Measurements from ENCODE around the gene ZNF236. TPM values are rescaled to one million over a fixed set of nuclear protein-coding genes. Genes with fewer than 3 reads are reported as not detected.

The ZNF236 gene
- total RNA-seq, 1 donor from 2014 or later = 32.5 TPM

DNA sequence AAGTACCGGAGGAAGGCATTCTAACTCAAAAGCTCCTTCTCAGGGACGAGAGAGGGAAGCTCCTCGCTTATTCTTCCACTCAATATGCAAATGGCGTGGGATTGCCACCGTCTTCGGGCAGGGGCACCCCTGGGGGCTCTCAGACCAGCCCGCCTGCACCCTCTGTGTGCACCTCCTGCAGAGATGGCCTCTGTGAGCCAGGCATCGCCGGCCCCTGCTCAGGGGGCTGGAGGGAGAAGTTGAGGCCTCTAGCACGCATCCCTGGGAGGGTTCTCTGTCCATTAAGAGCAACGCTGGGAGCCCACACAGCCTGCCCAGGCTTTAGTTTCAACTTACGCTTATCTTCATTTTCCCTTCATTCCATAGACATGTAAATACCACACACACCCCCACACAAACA lies 184.9 kb downstream of the ZNF236 start:
- peaks cover 11% of the 10 kb centered on the region for H3K4me1 Mint-ChIP-seq
- TF ChIP-seq, protein P1, sequence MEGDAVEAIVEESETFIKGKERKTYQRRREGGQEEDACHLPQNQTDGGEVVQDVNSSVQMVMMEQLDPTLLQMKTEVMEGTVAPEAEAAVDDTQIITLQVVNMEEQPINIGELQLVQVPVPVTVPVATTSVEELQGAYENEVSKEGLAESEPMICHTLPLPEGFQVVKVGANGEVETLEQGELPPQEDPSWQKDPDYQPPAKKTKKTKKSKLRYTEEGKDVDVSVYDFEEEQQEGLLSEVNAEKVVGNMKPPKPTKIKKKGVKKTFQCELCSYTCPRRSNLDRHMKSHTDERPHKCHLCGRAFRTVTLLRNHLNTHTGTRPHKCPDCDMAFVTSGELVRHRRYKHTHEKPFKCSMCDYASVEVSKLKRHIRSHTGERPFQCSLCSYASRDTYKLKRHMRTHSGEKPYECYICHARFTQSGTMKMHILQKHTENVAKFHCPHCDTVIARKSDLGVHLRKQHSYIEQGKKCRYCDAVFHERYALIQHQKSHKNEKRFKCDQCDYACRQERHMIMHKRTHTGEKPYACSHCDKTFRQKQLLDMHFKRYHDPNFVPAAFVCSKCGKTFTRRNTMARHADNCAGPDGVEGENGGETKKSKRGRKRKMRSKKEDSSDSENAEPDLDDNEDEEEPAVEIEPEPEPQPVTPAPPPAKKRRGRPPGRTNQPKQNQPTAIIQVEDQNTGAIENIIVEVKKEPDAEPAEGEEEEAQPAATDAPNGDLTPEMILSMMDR (IDR thresholded peaks at IDR 0.05; ENCODE audit: unreplicated experiment) = no peak
- H3K9me3 Mint-ChIP-seq = no peaks in the 10 kb centered on the region
- H3K36me3 Mint-ChIP-seq = no peaks in the 10 kb centered on the region
- H3K27me3 Mint-ChIP-seq (ENCODE audit: low read depth) = peaks cover 14% of the 10 kb centered on the region
- H3K27ac Mint-ChIP-seq = no peak overlapping the region
- DNase-seq (ENCODE audit: low spot score in 2 of 2, unreplicated experiment in 2 of 2) = no peak
- H3K4me3 Mint-ChIP-seq = no peak overlapping the region

DNA sequence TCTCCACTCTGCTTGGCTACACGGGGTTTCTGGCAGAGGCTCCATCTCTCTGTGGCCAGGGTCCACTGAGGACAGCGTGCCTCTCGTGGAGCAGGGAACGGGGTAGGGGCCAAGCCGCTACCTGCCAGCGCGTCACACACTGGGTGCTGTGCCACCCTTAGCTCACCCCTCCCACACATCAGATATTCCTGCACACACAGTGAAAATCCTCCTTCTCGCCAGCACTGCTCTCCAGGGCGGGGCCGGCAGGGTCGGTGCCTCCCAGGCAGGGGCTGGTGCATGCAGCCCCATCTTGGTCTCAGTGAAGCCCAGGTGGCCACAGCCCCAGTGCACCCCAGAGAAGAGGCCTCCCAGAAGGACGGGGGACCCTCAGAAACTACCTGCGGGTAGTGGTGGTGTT lies 185.6 kb downstream of the ZNF236 start:
- Mint-ChIP-seq H3K9me3 (no peaks in the 10 kb centered on the region), H3K4me3 (no peak overlapping the region), H3K27ac (no peak overlapping the region), H3K4me1 (peaks cover 11% of the 10 kb centered on the region), H3K36me3 (no peaks in the 10 kb centered on the region), H3K27me3 (ENCODE audit: low read depth) (peaks cover 14% of the 10 kb centered on the region)
- no peak for DNase-seq (ENCODE audit: low spot score in 2 of 2, unreplicated experiment in 2 of 2)
- TF ChIP-seq, protein P1 (IDR thresholded peaks at IDR 0.05; ENCODE audit: unreplicated experiment) = no peak

DNA sequence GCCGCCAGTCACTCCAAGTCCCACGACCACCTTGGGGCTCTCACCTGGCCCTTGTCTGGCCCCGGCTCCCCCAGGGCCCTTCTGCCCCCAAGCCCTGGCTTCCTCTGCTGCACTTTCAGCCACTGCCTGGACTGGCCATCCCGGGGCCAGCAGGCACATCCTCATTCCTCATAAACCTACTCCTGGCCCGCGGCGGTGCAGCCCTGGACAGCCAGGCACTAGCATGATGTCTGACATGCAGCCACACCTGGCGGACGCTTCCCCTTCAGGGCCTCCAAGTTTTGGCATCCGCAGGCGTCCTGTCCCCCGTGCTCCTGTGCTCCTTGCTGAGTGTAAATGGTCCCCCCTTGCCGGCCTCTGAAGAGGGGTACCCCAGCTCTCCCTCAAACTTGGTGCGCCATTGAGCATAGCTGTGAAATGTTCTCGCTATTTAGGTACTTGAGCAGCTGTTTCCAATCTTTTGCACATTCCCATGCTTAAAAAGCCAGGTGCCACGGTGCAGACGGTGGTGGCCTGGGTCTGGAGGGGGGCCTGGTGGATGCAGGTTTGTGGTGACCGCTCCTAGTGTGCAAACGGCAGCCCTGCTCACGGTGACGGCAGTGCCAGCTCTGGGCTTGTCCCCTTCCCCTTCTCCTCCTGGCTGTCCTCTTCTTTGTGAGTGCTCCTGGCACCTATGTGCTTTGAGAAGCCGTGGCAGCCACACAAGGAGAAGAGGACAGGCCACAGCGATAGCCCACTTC lies 186.4 kb downstream of the ZNF236 start:
- H3K4me1 Mint-ChIP-seq = peaks cover 11% of the 10 kb centered on the region
- H3K4me3 Mint-ChIP-seq = no peak overlapping the region
- TF ChIP-seq, protein P1 (IDR thresholded peaks at IDR 0.05; ENCODE audit: unreplicated experiment) = no peak
- no peak overlapping the region for H3K27ac Mint-ChIP-seq
- no peaks in the 10 kb centered on the region for H3K9me3 Mint-ChIP-seq
- peaks cover 14% of the 10 kb centered on the region for H3K27me3 Mint-ChIP-seq (ENCODE audit: low read depth)
- no peak for DNase-seq (ENCODE audit: low spot score in 2 of 2, unreplicated experiment in 2 of 2)
- H3K36me3 Mint-ChIP-seq = no peaks in the 10 kb centered on the region

DNA sequence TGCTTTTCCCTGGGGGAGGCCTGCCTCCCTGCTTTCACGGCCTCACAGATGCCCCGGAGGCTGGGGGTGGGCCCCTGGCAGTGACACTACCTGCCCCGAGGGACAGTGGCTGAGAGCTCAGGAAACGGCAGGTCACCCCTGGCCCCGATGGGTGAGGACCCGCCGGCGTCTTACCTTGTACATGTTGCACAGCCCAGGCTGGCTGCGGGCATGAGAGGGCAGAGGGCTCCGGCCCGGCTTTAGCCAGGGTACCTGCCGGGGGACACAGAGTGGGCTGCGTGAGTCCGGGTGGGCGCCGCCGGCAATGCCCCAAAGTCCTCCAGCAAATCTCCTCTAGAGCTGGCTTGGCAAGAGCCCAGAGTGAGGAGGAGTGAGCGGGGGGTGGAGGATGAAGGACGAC lies 187.3 kb downstream of the ZNF236 start:
- TF ChIP-seq, protein P1 (IDR thresholded peaks at IDR 0.05; ENCODE audit: unreplicated experiment) = no peak
- Mint-ChIP-seq H3K4me3 (no peak overlapping the region), H3K27ac (no peak overlapping the region), H3K36me3 (no peaks in the 10 kb centered on the region), H3K9me3 (no peaks in the 10 kb centered on the region), H3K27me3 (ENCODE audit: low read depth) (peaks cover 12% of the 10 kb centered on the region), H3K4me1 (peaks cover 11% of the 10 kb centered on the region)
- no peak for DNase-seq (ENCODE audit: low spot score in 2 of 2, unreplicated experiment in 2 of 2)

DNA sequence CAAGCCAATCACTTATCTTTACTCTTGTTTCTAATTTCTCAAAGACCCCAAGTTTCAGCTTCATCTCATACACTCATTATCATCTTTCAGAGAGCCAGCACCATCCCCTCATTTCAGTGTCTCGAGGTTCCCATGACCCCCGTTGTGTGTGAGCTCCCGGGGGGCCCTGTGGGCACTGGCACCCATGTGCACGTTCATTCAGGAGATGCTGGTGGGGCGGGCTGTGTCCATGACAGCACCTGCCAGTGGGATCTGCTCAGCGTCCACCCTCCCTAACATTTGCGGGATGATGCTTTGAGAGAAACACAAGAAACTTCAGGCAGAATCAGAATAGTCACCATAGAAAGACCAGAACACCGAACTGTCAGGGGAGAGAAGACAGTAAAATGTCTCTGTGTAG lies 189.8 kb downstream of the ZNF236 start:
- H3K4me1 Mint-ChIP-seq = peaks cover 12% of the 10 kb centered on the region
- DNase-seq (ENCODE audit: low spot score in 2 of 2, unreplicated experiment in 2 of 2) = no peak
- TF ChIP-seq, protein P1 (IDR thresholded peaks at IDR 0.05; ENCODE audit: unreplicated experiment) = no peak
- H3K36me3 Mint-ChIP-seq = peaks cover 9% of the 10 kb centered on the region
- H3K27ac Mint-ChIP-seq = no peak overlapping the region
- peaks cover 5% of the 10 kb centered on the region for H3K27me3 Mint-ChIP-seq (ENCODE audit: low read depth)
- H3K9me3 Mint-ChIP-seq = no peaks in the 10 kb centered on the region
- no peak overlapping the region for H3K4me3 Mint-ChIP-seq

Data from mesothelial cell of epicardium (in vitro differentiated cells).